Osteocyte (in vitro differentiated cells): Measurements from ENCODE around the gene PIK3C2G. TPM values are rescaled to one million over a fixed set of nuclear protein-coding genes. Genes with fewer than 3 reads are reported as not detected.

Experiments
- DNase-seq: peaks from one replicate; pipeline ENCODE4 v3.0.0; 2021; ENCODE audit warnings: mixed read lengths; ENCODE audit not compliant: unreplicated experiment; ENCODE audit errors: extremely low spot score
- H3K27ac Mint-ChIP-seq: one replicate; pipeline ENCODE4 v1.8.0; 2021; ENCODE audit warnings: mild to moderate bottlenecking, mixed read lengths; ENCODE audit not compliant: unreplicated experiment
- H3K27me3 Mint-ChIP-seq: one replicate; pipeline ENCODE4 v1.8.0; 2021; ENCODE audit warnings: mixed read lengths; ENCODE audit not compliant: unreplicated experiment
- H3K36me3 Mint-ChIP-seq: one replicate; pipeline ENCODE4 v1.8.0; 2021; ENCODE audit warnings: mixed read lengths; ENCODE audit not compliant: unreplicated experiment
- H3K4me1 Mint-ChIP-seq: one replicate; pipeline ENCODE4 v1.8.0; 2021; ENCODE audit warnings: mixed read lengths; ENCODE audit not compliant: unreplicated experiment
- H3K4me3 Mint-ChIP-seq: one replicate; pipeline ENCODE4 v1.8.0; 2021; ENCODE audit warnings: mild to moderate bottlenecking, moderate library complexity, mixed read lengths; ENCODE audit not compliant: unreplicated experiment
- H3K9me3 Mint-ChIP-seq: one replicate; pipeline ENCODE4 v1.8.0; 2021; ENCODE audit warnings: mixed read lengths; ENCODE audit not compliant: unreplicated experiment
- total RNA-seq: library from RNA; stranded (reverse); gene quantifications from 2 replicates; pipeline ENCODE4 v1.2.1, GENCODE V29; 2021
- TF ChIP-seq, protein P1 (sequence below): fragments of 200-600 bp; sonication (generic); IDR thresholded peaks from 2 replicates; pipeline ENCODE4 v1.5.0; 2021; ENCODE audit warnings: antibody characterized with exemption, mild to moderate bottlenecking, moderate library complexity

Gene PIK3C2G
- total RNA-seq, 1 donor from 2014 or later: not detected

DNA sequence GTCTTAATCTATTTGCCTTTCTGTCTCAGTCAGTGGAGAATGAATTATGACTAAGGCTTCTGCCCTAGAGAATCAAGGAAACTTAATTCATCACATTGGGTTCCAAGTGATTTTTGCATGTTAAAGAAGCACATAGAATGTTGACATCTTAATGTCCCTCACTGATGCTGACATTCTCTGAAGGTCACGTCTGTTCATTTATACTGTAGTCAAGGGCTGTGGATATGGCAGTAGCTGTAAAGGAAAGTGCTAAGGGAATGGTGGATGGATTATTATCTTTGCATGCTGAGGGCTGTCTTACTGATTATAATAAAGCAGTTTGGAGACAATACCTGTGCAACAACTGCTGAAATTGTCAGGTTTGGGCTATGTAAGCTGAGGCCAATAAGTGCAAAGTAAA, 315.3 kb downstream of the PIK3C2G start:
- Mint-ChIP-seq H3K27ac (no peak overlapping the region), H3K9me3 (peaks cover 10% of the 10 kb centered on the region), H3K4me3 (no peak overlapping the region), H3K27me3 (no peaks in the 10 kb centered on the region), H3K36me3 (no peaks in the 10 kb centered on the region), H3K4me1 (peaks cover 23% of the 10 kb centered on the region)
- TF ChIP-seq, protein P1, sequence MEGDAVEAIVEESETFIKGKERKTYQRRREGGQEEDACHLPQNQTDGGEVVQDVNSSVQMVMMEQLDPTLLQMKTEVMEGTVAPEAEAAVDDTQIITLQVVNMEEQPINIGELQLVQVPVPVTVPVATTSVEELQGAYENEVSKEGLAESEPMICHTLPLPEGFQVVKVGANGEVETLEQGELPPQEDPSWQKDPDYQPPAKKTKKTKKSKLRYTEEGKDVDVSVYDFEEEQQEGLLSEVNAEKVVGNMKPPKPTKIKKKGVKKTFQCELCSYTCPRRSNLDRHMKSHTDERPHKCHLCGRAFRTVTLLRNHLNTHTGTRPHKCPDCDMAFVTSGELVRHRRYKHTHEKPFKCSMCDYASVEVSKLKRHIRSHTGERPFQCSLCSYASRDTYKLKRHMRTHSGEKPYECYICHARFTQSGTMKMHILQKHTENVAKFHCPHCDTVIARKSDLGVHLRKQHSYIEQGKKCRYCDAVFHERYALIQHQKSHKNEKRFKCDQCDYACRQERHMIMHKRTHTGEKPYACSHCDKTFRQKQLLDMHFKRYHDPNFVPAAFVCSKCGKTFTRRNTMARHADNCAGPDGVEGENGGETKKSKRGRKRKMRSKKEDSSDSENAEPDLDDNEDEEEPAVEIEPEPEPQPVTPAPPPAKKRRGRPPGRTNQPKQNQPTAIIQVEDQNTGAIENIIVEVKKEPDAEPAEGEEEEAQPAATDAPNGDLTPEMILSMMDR: no peak
- no peak for DNase-seq

GRCh38 chr12:18578191-18578590, 316.9 kb downstream of the PIK3C2G start:
- Mint-ChIP-seq H3K36me3 (no peaks in the 10 kb centered on the region), H3K4me1 (peaks cover 25% of the 10 kb centered on the region), H3K27ac (no peak overlapping the region), H3K9me3 (peaks cover 3% of the 10 kb centered on the region), H3K27me3 (no peaks in the 10 kb centered on the region), H3K4me3 (no peak overlapping the region)
- DNase-seq: no peak
- TF ChIP-seq, protein P1: no peak

GRCh38 chr12:18580291-18580690, 319.0 kb downstream of the PIK3C2G start:
- no peaks in the 10 kb centered on the region for H3K36me3 Mint-ChIP-seq
- DNase-seq: no peak
- H3K27me3 Mint-ChIP-seq: no peaks in the 10 kb centered on the region
- TF ChIP-seq, protein P1: no peak
- H3K27ac Mint-ChIP-seq: no peak overlapping the region
- H3K9me3 Mint-ChIP-seq: peaks cover 11% of the 10 kb centered on the region
- H3K4me1 Mint-ChIP-seq: peaks cover 25% of the 10 kb centered on the region
- H3K4me3 Mint-ChIP-seq: no peak overlapping the region

GRCh38 chr12:18580706-18581105, 319.4 kb downstream of the PIK3C2G start:
- peaks cover 16% of the 10 kb centered on the region for H3K9me3 Mint-ChIP-seq
- no peak overlapping the region for H3K27ac Mint-ChIP-seq
- H3K4me1 Mint-ChIP-seq: peaks cover 25% of the 10 kb centered on the region
- peaks cover 2% of the 10 kb centered on the region for H3K36me3 Mint-ChIP-seq
- TF ChIP-seq, protein P1: no peak
- DNase-seq: no peak
- H3K27me3 Mint-ChIP-seq: no peaks in the 10 kb centered on the region
- H3K4me3 Mint-ChIP-seq: no peak overlapping the region

DNA sequence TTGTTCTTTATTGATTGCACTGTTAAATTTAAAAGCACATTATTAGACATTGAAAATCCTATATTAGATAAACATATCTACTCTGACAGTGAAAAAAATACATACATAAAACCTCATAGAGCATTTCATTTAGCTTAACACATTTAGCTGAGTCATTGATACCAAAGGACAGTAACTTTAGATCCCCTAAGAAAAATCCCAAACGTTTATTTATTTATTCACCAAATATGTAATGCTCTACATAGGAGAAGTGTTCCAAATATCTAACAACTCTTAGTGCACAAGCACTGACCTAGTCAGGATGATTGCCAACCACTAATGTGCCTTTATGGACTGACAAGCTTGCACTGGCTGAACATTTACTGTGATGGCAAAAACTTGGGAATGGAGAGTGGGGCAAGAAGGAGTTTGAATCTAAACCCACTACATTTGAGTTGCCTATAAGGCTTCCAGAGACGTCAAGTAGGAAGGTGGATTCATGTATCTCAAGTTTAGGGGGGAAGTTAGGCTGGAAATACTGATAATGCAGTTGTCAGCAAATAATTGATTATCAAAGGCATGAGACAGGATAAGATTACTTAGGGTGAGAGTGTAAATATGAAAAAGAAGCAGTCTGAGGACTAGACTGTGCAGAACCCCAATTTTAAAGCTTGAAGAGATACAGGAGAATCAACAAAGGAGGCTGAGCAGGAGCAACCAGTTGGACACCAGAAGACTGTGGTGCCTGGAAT, 320.1 kb downstream of the PIK3C2G start:
- peaks cover 22% of the 10 kb centered on the region for H3K9me3 Mint-ChIP-seq
- H3K27ac Mint-ChIP-seq: no peak overlapping the region
- TF ChIP-seq, protein P1: no peak
- peaks cover 21% of the 10 kb centered on the region for H3K4me1 Mint-ChIP-seq
- DNase-seq: no peak
- peaks cover 5% of the 10 kb centered on the region for H3K36me3 Mint-ChIP-seq
- no peak overlapping the region for H3K4me3 Mint-ChIP-seq
- H3K27me3 Mint-ChIP-seq: no peaks in the 10 kb centered on the region
